ENCODE measurements around the gene CLHC1. TPM values are rescaled to one million over a fixed set of nuclear protein-coding genes. Genes with fewer than 3 reads are reported as not detected.
A peak's percentile ranks its signal among the peaks of the same experiment; 100 is the strongest.

Gene CLHC1
- total RNA-seq, 4 donors from 2014 or later = 1.2 to 15.9 (median 7.0) TPM

DNA sequence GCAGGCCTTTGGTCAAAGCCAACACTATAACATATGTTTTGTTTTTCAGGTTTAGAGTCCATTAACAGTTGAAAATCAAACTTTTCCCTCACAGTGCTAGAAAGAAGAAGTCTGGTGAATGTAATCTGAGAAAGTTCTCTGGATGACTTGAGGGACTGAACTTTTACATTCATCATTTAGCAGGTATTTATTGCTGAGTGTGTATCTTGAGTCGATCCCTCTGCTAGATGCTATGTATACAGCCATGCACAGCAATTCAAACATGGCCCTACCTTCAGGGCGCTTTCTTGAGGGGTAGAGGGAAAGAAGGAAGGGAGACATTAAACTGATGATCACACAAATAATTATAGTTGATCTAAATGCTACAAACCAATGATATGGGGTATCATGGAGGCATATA is 89.6 kb downstream of the CLHC1 start:
- no peak for TF ChIP-seq POLR2AphosphoS5 (IDR thresholded peaks at IDR 0.05)
- no peak for TF ChIP-seq EP300 (IDR thresholded peaks at IDR 0.05; ENCODE audit: low read depth)
- TF ChIP-seq POLR2A (IDR thresholded peaks at IDR 0.05) = no peak
- TF ChIP-seq, protein P1, sequence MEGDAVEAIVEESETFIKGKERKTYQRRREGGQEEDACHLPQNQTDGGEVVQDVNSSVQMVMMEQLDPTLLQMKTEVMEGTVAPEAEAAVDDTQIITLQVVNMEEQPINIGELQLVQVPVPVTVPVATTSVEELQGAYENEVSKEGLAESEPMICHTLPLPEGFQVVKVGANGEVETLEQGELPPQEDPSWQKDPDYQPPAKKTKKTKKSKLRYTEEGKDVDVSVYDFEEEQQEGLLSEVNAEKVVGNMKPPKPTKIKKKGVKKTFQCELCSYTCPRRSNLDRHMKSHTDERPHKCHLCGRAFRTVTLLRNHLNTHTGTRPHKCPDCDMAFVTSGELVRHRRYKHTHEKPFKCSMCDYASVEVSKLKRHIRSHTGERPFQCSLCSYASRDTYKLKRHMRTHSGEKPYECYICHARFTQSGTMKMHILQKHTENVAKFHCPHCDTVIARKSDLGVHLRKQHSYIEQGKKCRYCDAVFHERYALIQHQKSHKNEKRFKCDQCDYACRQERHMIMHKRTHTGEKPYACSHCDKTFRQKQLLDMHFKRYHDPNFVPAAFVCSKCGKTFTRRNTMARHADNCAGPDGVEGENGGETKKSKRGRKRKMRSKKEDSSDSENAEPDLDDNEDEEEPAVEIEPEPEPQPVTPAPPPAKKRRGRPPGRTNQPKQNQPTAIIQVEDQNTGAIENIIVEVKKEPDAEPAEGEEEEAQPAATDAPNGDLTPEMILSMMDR (IDR thresholded peaks at IDR 0.05) = no peak
- no peaks in the 10 kb centered on the region for H3K9me3 ChIP-seq
- H3K36me3 ChIP-seq = no peaks in the 10 kb centered on the region
- in situ Hi-C loops (cut with MboI; ENCODE audit: low pct_ligation_motif_present in 1 of 4, low pct_unique_long_range_greater_than_20kb in 1 of 4, low sequenced_read_pairs in 3 of 4) = no loop called here
- no peak for DNase-seq
- peaks cover 8 to 39% (median 20%) of the 10 kb centered on the region in 4 donors for H3K4me1 ChIP-seq
- intact Hi-C loops (cut with DNase I; ENCODE audit: low total_unique reads) = no loop called here
- peak overlapping the region in 1 of 4 donors; percentile 34 for H3K27ac ChIP-seq
- no peaks in the 10 kb centered on the region for H3K27me3 ChIP-seq
- 75% methylated on average over 2 of the region's 2 CpGs for WGBS, 2 donors (ENCODE audit: low coverage in 1 of 2)
- H3K4me3 ChIP-seq = no peak overlapping the region

DNA sequence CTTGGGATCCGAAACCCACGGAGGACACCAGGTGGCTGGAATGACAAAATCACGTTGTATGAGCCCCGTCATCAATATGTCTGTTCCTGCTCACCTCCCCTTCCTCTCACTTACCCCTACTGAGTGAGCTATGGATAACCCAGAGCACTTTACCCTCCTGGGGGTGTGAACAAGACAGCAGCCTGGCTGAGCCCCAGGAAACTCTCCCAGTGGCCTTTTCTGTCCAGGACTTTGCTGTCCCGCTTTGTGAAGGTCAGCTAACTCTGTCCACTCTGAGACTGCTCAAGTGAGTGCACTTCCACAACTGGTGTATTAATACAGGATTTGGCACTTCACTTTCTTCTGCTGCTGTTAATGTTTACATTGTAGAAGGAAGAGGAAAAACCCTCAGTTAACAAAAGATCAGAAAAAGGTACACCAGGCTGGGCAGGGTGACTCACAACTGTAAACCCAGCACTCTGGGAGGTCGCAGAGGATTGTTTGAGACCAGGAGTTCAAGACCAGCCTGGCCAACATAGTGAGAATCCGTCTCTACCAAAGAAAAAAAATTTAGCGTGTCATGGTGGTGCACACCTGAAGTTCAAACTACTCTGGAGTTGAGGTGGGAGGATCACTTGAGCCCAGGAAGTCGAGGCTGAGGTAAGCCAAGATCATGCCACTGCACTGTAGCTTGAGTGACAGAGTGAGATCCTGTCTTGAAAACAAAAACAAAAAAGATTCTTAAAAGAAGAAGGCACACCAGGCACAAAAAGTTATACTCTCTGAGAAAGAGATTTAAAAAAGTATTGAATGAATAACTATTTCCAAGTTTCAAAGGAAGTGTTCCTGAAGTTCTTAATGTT is 90.3 kb downstream of the CLHC1 start:
- TF ChIP-seq, protein P1 (IDR thresholded peaks at IDR 0.05) = no peak
- TF ChIP-seq EP300 (IDR thresholded peaks at IDR 0.05; ENCODE audit: low read depth) (no peak), POLR2AphosphoS5 (IDR thresholded peaks at IDR 0.05) (no peak), POLR2A (IDR thresholded peaks at IDR 0.05) (no peak)
- Histone ChIP-seq H3K27ac (peak overlapping the region in 2 of 4 donors; percentile 11 to 34), H3K9me3 (no peaks in the 10 kb centered on the region), H3K27me3 (no peaks in the 10 kb centered on the region), H3K4me3 (no peak overlapping the region), H3K36me3 (no peaks in the 10 kb centered on the region), H3K4me1 (peaks cover 12 to 46% (median 28%) of the 10 kb centered on the region in 4 donors)
- DNase-seq = no peak
- intact Hi-C loops (cut with DNase I; ENCODE audit: low total_unique reads) (no loop called here), in situ Hi-C loops (cut with MboI; ENCODE audit: low pct_ligation_motif_present in 1 of 4, low pct_unique_long_range_greater_than_20kb in 1 of 4, low sequenced_read_pairs in 3 of 4) (no loop called here)
- 71% methylated on average over 4 to 9 of the region's 9 CpGs for WGBS, 2 donors (ENCODE audit: low coverage in 1 of 2)

DNA sequence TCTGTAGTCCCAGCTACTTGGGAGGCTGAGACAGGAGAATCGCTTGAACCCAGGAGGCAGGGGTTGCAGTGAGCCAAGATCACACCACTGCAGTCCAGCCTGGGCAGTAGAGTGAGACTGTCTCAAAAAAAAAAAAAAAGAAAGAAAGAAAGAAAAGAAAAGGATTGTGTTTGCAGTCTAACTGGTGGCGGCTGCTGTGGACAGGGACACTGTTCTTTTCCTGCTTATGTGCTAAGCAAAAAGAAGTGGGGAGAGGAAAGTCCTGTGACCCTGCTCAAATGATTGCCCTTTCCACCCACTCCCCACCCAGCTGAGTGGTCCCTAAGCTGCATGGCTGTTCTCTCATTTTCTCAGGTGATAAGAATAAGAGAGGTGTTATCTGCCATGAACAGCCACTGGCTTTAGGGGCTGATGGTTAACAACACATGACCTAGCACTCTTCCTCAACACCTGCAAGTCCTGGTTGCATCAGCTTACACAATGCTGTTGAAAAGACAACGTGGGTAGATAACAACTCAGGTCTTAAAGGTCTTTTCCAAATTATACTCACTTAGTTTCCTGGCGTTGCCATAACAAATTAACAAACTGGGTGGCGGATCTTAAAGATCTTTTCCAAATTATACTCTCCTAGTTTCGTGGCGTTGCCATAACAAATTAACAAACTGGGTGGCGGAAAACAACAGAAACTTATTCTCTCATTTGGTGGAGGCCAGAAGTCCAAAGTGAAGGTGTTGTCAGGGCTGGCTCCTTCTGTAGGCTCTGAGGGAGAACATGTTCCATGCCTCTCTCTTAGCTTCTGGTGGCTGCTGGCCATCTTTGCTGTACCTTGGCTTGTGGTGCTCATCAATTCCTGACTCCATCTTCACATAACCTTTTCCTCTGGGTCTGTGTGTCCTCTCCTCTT is 91.5 kb downstream of the CLHC1 start:
- Histone ChIP-seq H3K4me1 (peaks cover 12 to 56% (median 36%) of the 10 kb centered on the region in 4 donors), H3K4me3 (no peak overlapping the region), H3K36me3 (no peaks in the 10 kb centered on the region), H3K9me3 (no peaks in the 10 kb centered on the region), H3K27ac (peak overlapping the region in 2 of 4 donors; percentile 11 to 34), H3K27me3 (no peaks in the 10 kb centered on the region)
- TF ChIP-seq POLR2A (IDR thresholded peaks at IDR 0.05) (no peak), POLR2AphosphoS5 (IDR thresholded peaks at IDR 0.05) (peak in 1 of 3 donors; percentile 21), EP300 (IDR thresholded peaks at IDR 0.05; ENCODE audit: low read depth) (no peak)
- TF ChIP-seq, protein P1 (IDR thresholded peaks at IDR 0.05) = no peak
- no peak for DNase-seq
- intact Hi-C loops (cut with DNase I; ENCODE audit: low total_unique reads) (no loop called here), in situ Hi-C loops (cut with MboI; ENCODE audit: low pct_ligation_motif_present in 1 of 4, low pct_unique_long_range_greater_than_20kb in 1 of 4, low sequenced_read_pairs in 3 of 4) (no loop called here)
- 67 to 74% methylated on average over 7 to 8 of the region's 8 CpGs for WGBS, 2 donors (ENCODE audit: low coverage in 1 of 2)

DNA sequence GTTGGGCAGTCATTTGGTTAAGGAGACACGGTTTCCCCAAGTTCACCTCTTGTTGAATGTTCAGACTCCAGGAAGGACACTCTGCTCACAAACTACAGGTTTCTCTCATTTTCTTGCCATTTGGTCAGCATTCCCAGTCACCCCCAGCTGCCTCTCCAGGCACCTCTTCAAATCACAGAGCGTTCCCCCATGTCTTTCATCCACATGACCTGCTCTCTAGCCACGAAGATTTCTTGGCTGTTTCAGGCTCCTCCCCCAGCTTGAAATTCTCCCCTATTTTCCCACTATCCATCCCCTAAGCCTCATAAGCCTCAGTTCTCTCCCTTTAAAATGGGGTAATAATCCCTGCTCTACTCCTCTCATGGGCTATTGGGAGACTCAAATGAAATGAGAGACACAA is 92.8 kb downstream of the CLHC1 start:
- peak overlapping the region in 2 of 4 donors; percentile 76 to 79 for H3K27ac ChIP-seq
- WGBS, 2 donors (ENCODE audit: low coverage in 1 of 2) = 81 to 96% methylated on average over 3 of the region's 3 CpGs

More for the DNA sequence above, 92.8 kb downstream of the CLHC1 start:
- intact Hi-C loops (cut with DNase I; ENCODE audit: low total_unique reads) (no loop called here), in situ Hi-C loops (cut with MboI; ENCODE audit: low pct_ligation_motif_present in 1 of 4, low pct_unique_long_range_greater_than_20kb in 1 of 4, low sequenced_read_pairs in 3 of 4) (no loop called here)
- H3K4me3 ChIP-seq = no peak overlapping the region
- no peaks in the 10 kb centered on the region for H3K36me3 ChIP-seq
- TF ChIP-seq, protein P1 (IDR thresholded peaks at IDR 0.05) = no peak
- TF ChIP-seq POLR2AphosphoS5 (IDR thresholded peaks at IDR 0.05) = no peak
- TF ChIP-seq EP300 (IDR thresholded peaks at IDR 0.05; ENCODE audit: low read depth) = no peak
- no peak for TF ChIP-seq POLR2A (IDR thresholded peaks at IDR 0.05)
- no peaks in the 10 kb centered on the region for H3K27me3 ChIP-seq
- no peak for DNase-seq
- peaks cover 17 to 66% (median 40%) of the 10 kb centered on the region in 4 donors for H3K4me1 ChIP-seq
- H3K9me3 ChIP-seq = no peaks in the 10 kb centered on the region
